KOPT-K1 (cell line): Measurements from ENCODE around the gene DOCK1.

Source experiments
- H3K27ac ChIP-seq: fragments of 200-600 bp; sonication (generic); 2 replicates; pipeline ENCODE4 v1.5.1; 2016; ENCODE audit warnings: antibody characterized with exemption, mild to moderate bottlenecking, low read depth, low read length; ENCODE audit not compliant: poor library complexity, severe bottlenecking
- H3K36me3 ChIP-seq: fragments of 200-600 bp; sonication (generic); 2 replicates; pipeline ENCODE4 v1.5.1; 2017; ENCODE audit warnings: antibody characterized with exemption, mild to moderate bottlenecking, low read length, moderate library complexity; ENCODE audit not compliant: insufficient read depth
- H3K9me3 ChIP-seq: fragments of 200-600 bp; sonication (generic); 2 replicates; pipeline ENCODE4 v1.5.1; 2017; ENCODE audit warnings: antibody characterized with exemption, low read length, mild to moderate bottlenecking; ENCODE audit not compliant: insufficient read depth, poor library complexity, severe bottlenecking

The DOCK1 gene

GRCh38 chr10:127345231-127345965 lies 440.2 kb downstream of the DOCK1 start:
- Histone ChIP-seq H3K36me3 (no peaks in the 10 kb centered on the region), H3K27ac (no peak overlapping the region), H3K9me3 (no peaks in the 10 kb centered on the region)

- Histone ChIP-seq H3K27ac (no peak overlapping the region), H3K36me3 (no peaks in the 10 kb centered on the region), H3K9me3 (no peaks in the 10 kb centered on the region)
Measured at GRCh38 chr10:127346604-127347003, 441.4 kb downstream of the DOCK1 start.

GRCh38 chr10:127347202-127347959 lies 442.2 kb downstream of the DOCK1 start:
- Histone ChIP-seq H3K36me3 (no peaks in the 10 kb centered on the region), H3K9me3 (no peaks in the 10 kb centered on the region), H3K27ac (no peak overlapping the region)

GRCh38 chr10:127349737-127350136 lies 444.5 kb downstream of the DOCK1 start:
- Histone ChIP-seq H3K27ac (no peak overlapping the region), H3K36me3 (no peaks in the 10 kb centered on the region)

GRCh38 chr10:127351542-127351941 lies 446.3 kb downstream of the DOCK1 start:
- no peak overlapping the region for H3K27ac ChIP-seq
- H3K9me3 ChIP-seq: no peaks in the 10 kb centered on the region
- H3K36me3 ChIP-seq: no peaks in the 10 kb centered on the region

More at GRCh38 chr10:127349737-127350136, 444.5 kb downstream of the DOCK1 start:
- H3K9me3 ChIP-seq: no peaks in the 10 kb centered on the region

- no peak overlapping the region for H3K27ac ChIP-seq
- H3K9me3 ChIP-seq: no peaks in the 10 kb centered on the region
- H3K36me3 ChIP-seq: no peaks in the 10 kb centered on the region
Measured at GRCh38 chr10:127353544-127353943, 448.3 kb downstream of the DOCK1 start.

- H3K36me3 ChIP-seq: no peaks in the 10 kb centered on the region
- no peak overlapping the region for H3K27ac ChIP-seq
- no peaks in the 10 kb centered on the region for H3K9me3 ChIP-seq
Measured at GRCh38 chr10:127354255-127354654, 449.0 kb downstream of the DOCK1 start.

GRCh38 chr10:127354992-127355391 lies 449.8 kb downstream of the DOCK1 start:
- no peak overlapping the region for H3K27ac ChIP-seq
- H3K9me3 ChIP-seq: no peaks in the 10 kb centered on the region
- no peaks in the 10 kb centered on the region for H3K36me3 ChIP-seq

- Histone ChIP-seq H3K9me3 (no peaks in the 10 kb centered on the region), H3K27ac (no peak overlapping the region), H3K36me3 (no peaks in the 10 kb centered on the region)
Measured at GRCh38 chr10:127356360-127356759, 451.1 kb downstream of the DOCK1 start.

GRCh38 chr10:127357265-127357664 lies 452.0 kb downstream of the DOCK1 start:
- Histone ChIP-seq H3K9me3 (no peaks in the 10 kb centered on the region), H3K36me3 (no peaks in the 10 kb centered on the region), H3K27ac (no peak overlapping the region)

- H3K27ac ChIP-seq: no peak overlapping the region
- no peaks in the 10 kb centered on the region for H3K9me3 ChIP-seq
- H3K36me3 ChIP-seq: no peaks in the 10 kb centered on the region
Measured at GRCh38 chr10:127358337-127358736, 453.1 kb downstream of the DOCK1 start.

GRCh38 chr10:127364034-127364433 lies 458.8 kb downstream of the DOCK1 start:
- Histone ChIP-seq H3K36me3 (no peaks in the 10 kb centered on the region), H3K27ac (no peak overlapping the region), H3K9me3 (no peaks in the 10 kb centered on the region)

- Histone ChIP-seq H3K36me3 (no peaks in the 10 kb centered on the region), H3K27ac (no peak overlapping the region), H3K9me3 (no peaks in the 10 kb centered on the region)
Measured at GRCh38 chr10:127368101-127368500, 462.9 kb downstream of the DOCK1 start.

- Histone ChIP-seq H3K27ac (no peak overlapping the region), H3K36me3 (no peaks in the 10 kb centered on the region), H3K9me3 (no peaks in the 10 kb centered on the region)
Measured at GRCh38 chr10:127368929-127369328, 463.7 kb downstream of the DOCK1 start.

GRCh38 chr10:127370601-127371000 lies 465.4 kb downstream of the DOCK1 start:
- H3K27ac ChIP-seq: no peak overlapping the region
- H3K36me3 ChIP-seq: no peaks in the 10 kb centered on the region
- no peaks in the 10 kb centered on the region for H3K9me3 ChIP-seq

GRCh38 chr10:127372361-127372760 lies 467.1 kb downstream of the DOCK1 start:
- H3K9me3 ChIP-seq: no peaks in the 10 kb centered on the region
- H3K36me3 ChIP-seq: no peaks in the 10 kb centered on the region
- no peak overlapping the region for H3K27ac ChIP-seq
